Neural cell (in vitro differentiated cells): ENCODE results near the gene RHOBTB3. TPM values are rescaled to one million over a fixed set of nuclear protein-coding genes. Genes with fewer than 3 reads are reported as not detected.

Experiments
- H2AFZ ChIP-seq: fragments of 200-600, 300-800 bp; sonication (generic), shearing (Covaris generic); 2 replicates; pipeline ENCODE4 v1.6.0; 2014; ENCODE audit warnings: low read depth, mild to moderate bottlenecking, antibody characterized with exemption, low read length, moderate library complexity
- H3F3A ChIP-seq: fragments of 200-600 bp; shearing (Covaris generic); 2 replicates; pipeline ENCODE4 v1.6.1; 2016; ENCODE audit warnings: mild to moderate bottlenecking, moderate library complexity, mixed read lengths, antibody characterized with exemption, low read length; ENCODE audit not compliant: insufficient read depth, poor library complexity, severe bottlenecking
- H3K27ac ChIP-seq: fragments of 200-600, 300-800 bp; sonication (generic), shearing (Covaris generic); 2 replicates; pipeline ENCODE4 v1.5.1; 2014; ENCODE audit warnings: mild to moderate bottlenecking, low read length, moderate library complexity
- H3K27me3 ChIP-seq: fragments of 300-800, 200-600 bp; sonication (generic), shearing (Covaris generic); 2 replicates; pipeline ENCODE4 v1.6.0; 2014; ENCODE audit warnings: mild to moderate bottlenecking, low read depth, low read length, moderate library complexity; ENCODE audit not compliant: insufficient read depth
- H3K36me3 ChIP-seq: fragments of 300-800, 200-600 bp; sonication (generic), shearing (Covaris generic); 2 replicates; pipeline ENCODE4 v1.5.1; 2014; ENCODE audit warnings: mild to moderate bottlenecking, antibody characterized with exemption, low read length, moderate library complexity; ENCODE audit not compliant: insufficient read depth
- H3K4me2 ChIP-seq: fragments of 300-800, 200-600 bp; sonication (generic), shearing (Covaris generic); 2 replicates; pipeline ENCODE4 v1.6.0; 2014; ENCODE audit warnings: mild to moderate bottlenecking, low read length
- H3K4me3 ChIP-seq: fragments of 300-800, 200-600 bp; sonication (generic), shearing (Covaris generic); 2 replicates; pipeline ENCODE4 v1.5.1; 2014; ENCODE audit warnings: mild to moderate bottlenecking, low read length, moderate library complexity
- H3K79me2 ChIP-seq: fragments of 200-600 bp; shearing (Covaris generic); replicated peaks from 2 replicates; pipeline ENCODE4 v1.6.0; 2014; ENCODE audit warnings: mild to moderate bottlenecking, low read length, moderate library complexity; ENCODE audit not compliant: insufficient read depth
- H3K9ac ChIP-seq: fragments of 300-800, 200-600 bp; sonication (generic), shearing (Covaris generic); 2 replicates; pipeline ENCODE4 v1.6.1; 2016; ENCODE audit warnings: mild to moderate bottlenecking, low read length, mixed read lengths
- H3K9me2 ChIP-seq: fragments of 200-600 bp; shearing (Covaris generic); 2 replicates; pipeline ENCODE4 v1.6.1; 2016; ENCODE audit warnings: mild to moderate bottlenecking, low read length, mixed read lengths; ENCODE audit not compliant: insufficient read depth
- H3K9me3 ChIP-seq: fragments of 200-600, 300-800 bp; sonication (generic), shearing (Covaris generic); 2 replicates; pipeline ENCODE4 v1.6.1; 2016; ENCODE audit warnings: mild to moderate bottlenecking, mixed run types, low read length, moderate library complexity, mixed read lengths
- H4K20me1 ChIP-seq: fragments of 200-600 bp; shearing (Covaris generic); 2 replicates; pipeline ENCODE4 v1.6.1; 2016; ENCODE audit warnings: mild to moderate bottlenecking, mixed run types; ENCODE audit not compliant: insufficient read depth
- CTCF ChIP-seq: fragments of 450-650 bp; IDR thresholded peaks from 2 replicates; pipeline ENCODE4 v1.5.1; 2014; ENCODE audit warnings: antibody characterized with exemption, mild to moderate bottlenecking, moderate library complexity; ENCODE audit not compliant: poor library complexity, severe bottlenecking
- EP300 ChIP-seq: fragments of 450-650 bp; conservative IDR thresholded peaks from 2 replicates; pipeline ENCODE4 v1.6.1; 2014; ENCODE audit warnings: antibody characterized with exemption, mild to moderate bottlenecking, moderate library complexity; ENCODE audit not compliant: poor library complexity, severe bottlenecking
- EZH2 ChIP-seq: fragments of 200-600, 300-800 bp; shearing (Covaris generic), sonication (generic); IDR thresholded peaks from 2 replicates; pipeline ENCODE4 v1.6.1; 2014; ENCODE audit warnings: antibody characterized with exemption, low read length, borderline replicate concordance, mild to moderate bottlenecking; ENCODE audit not compliant: insufficient read depth, poor library complexity, severe bottlenecking
- MXI1 ChIP-seq: fragments of 450-650 bp; conservative IDR thresholded peaks from 2 replicates; pipeline ENCODE4 v1.6.1; 2014; ENCODE audit warnings: antibody characterized with exemption, mild to moderate bottlenecking; ENCODE audit not compliant: poor library complexity, severe bottlenecking
- POLR2AphosphoS5 ChIP-seq: IDR thresholded peaks from 2 replicates; pipeline ENCODE4 v1.6.1; 2012
- RAD21 ChIP-seq: fragments of 450-650 bp; conservative IDR thresholded peaks from 2 replicates; pipeline ENCODE4 v1.6.1; 2014; ENCODE audit warnings: antibody characterized with exemption, mild to moderate bottlenecking, moderate library complexity
- SMC3 ChIP-seq: fragments of 450-650 bp; conservative IDR thresholded peaks from 2 replicates; pipeline ENCODE4 v1.6.1; 2014; ENCODE audit warnings: antibody characterized with exemption, mild to moderate bottlenecking, moderate library complexity; ENCODE audit not compliant: poor library complexity
- TAF1 ChIP-seq: IDR thresholded peaks from 2 replicates; pipeline ENCODE4 v1.6.1; 2012; ENCODE audit warnings: low read depth
- polyA plus RNA-seq: library from polyadenylated mRNA; depleted of rRNA; stranded (reverse); fragments of >200 nt; gene quantifications from 2 replicates; pipeline ENCODE4 v1.2.3, GENCODE V29; 2014
- TF ChIP-seq, protein P1 (sequence below): IDR thresholded peaks from 2 replicates; pipeline ENCODE4 v1.6.1; 2012; ENCODE audit warnings: borderline replicate concordance

RHOBTB3 gene
- polyA plus RNA-seq, 1 donor from 2014 or later: 99.4 TPM

- Histone ChIP-seq H3K9me2 (no peaks in the 10 kb centered on the region), H2AFZ (no peak overlapping the region), H3K36me3 (no peaks in the 10 kb centered on the region), H3K27ac (no peak overlapping the region), H3K4me3 (no peak overlapping the region), H3K9me3 (no peaks in the 10 kb centered on the region), H3K27me3 (no peaks in the 10 kb centered on the region), H3K79me2 (no peaks in the 10 kb centered on the region), H3K4me2 (no peak overlapping the region), H3F3A (no peaks in the 10 kb centered on the region), H4K20me1 (no peaks in the 10 kb centered on the region), H3K9ac (no peak overlapping the region)
- TF ChIP-seq CTCF (no peak), EP300 (no peak), POLR2AphosphoS5 (no peak), MXI1 (no peak), SMC3 (no peak), TAF1 (no peak), RAD21 (no peak), EZH2 (no peak)
- TF ChIP-seq, protein P1, sequence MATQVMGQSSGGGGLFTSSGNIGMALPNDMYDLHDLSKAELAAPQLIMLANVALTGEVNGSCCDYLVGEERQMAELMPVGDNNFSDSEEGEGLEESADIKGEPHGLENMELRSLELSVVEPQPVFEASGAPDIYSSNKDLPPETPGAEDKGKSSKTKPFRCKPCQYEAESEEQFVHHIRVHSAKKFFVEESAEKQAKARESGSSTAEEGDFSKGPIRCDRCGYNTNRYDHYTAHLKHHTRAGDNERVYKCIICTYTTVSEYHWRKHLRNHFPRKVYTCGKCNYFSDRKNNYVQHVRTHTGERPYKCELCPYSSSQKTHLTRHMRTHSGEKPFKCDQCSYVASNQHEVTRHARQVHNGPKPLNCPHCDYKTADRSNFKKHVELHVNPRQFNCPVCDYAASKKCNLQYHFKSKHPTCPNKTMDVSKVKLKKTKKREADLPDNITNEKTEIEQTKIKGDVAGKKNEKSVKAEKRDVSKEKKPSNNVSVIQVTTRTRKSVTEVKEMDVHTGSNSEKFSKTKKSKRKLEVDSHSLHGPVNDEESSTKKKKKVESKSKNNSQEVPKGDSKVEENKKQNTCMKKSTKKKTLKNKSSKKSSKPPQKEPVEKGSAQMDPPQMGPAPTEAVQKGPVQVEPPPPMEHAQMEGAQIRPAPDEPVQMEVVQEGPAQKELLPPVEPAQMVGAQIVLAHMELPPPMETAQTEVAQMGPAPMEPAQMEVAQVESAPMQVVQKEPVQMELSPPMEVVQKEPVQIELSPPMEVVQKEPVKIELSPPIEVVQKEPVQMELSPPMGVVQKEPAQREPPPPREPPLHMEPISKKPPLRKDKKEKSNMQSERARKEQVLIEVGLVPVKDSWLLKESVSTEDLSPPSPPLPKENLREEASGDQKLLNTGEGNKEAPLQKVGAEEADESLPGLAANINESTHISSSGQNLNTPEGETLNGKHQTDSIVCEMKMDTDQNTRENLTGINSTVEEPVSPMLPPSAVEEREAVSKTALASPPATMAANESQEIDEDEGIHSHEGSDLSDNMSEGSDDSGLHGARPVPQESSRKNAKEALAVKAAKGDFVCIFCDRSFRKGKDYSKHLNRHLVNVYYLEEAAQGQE: no peak
Measured at GRCh38 chr5:95803271-95804148, 72.4 kb downstream of the RHOBTB3 start.

DNA sequence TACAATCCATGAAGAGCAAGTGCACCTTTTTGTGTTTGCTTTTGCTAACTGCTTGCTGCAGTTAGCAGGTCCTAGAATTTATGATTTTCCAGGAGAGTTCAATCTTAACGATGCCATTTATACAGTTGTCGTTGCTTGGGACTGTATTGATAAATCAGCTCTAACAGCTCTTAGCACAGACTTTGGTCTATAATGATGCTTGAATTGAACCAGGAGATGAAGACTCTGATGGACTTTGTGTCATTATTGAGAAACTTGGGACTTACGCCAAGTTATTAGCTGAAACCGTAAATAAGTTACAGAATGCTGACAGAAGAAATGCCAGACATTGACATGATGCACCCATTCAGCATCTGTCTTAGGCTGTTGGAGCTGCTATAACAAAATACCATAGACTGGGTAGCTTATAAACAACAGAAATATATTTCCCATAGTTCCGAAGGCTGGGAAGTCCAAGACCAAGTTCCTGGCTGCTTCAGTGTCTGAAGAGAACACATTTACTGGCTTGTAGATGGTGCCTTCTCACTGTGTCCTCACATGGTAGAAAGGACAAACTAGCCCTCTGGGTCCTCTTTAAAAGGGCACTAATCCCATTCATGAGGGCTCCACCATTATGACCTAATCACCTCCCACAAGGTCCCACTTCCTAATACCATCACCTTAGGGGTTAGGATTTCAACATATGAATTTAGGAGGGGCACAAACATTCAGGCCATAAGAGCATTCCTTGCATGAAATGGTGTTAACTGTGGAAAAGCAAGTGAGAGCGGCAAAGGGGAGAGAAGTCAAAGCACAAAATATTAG is 73.8 kb downstream of the RHOBTB3 start:
- no peak for TF ChIP-seq POLR2AphosphoS5
- no peak for TF ChIP-seq SMC3
- no peak for TF ChIP-seq CTCF
- TF ChIP-seq EP300: no peak
- no peak for TF ChIP-seq TAF1
- TF ChIP-seq, protein P1: no peak
- TF ChIP-seq RAD21: no peak
- no peak for TF ChIP-seq MXI1
- no peak for TF ChIP-seq EZH2
- H3K9me2 ChIP-seq: no peaks in the 10 kb centered on the region
- H2AFZ ChIP-seq: no peak overlapping the region
- H4K20me1 ChIP-seq: no peaks in the 10 kb centered on the region
- H3K4me3 ChIP-seq: no peak overlapping the region
- no peaks in the 10 kb centered on the region for H3K79me2 ChIP-seq
- H3K27me3 ChIP-seq: no peaks in the 10 kb centered on the region
- H3K4me2 ChIP-seq: no peak overlapping the region
- no peaks in the 10 kb centered on the region for H3F3A ChIP-seq
- H3K27ac ChIP-seq: no peak overlapping the region
- no peaks in the 10 kb centered on the region for H3K9me3 ChIP-seq
- H3K9ac ChIP-seq: no peak overlapping the region
- no peaks in the 10 kb centered on the region for H3K36me3 ChIP-seq
